IMR-90 (cell line): ENCODE data around the gene RMI2. TPM values are rescaled to one million over a fixed set of nuclear protein-coding genes. Genes with fewer than 3 reads are reported as not detected.

Source experiments
- ATAC-seq: fragments of 200-7000 bp; cut with Tn5 transposase; 2 replicates; pipeline ENCODE4 v1.9.1; 2020; ENCODE audit warnings: low read depth, mild to moderate bottlenecking, moderate library complexity
- BruUV-seq: library from RNA; stranded (reverse); fragments of 400-500 nt; replicated peaks from 2 replicates; lab custom pipeline; 2021; lab: Mats Ljungman, UMichigan
- CTCF ChIA-PET: fragments of 300-600 bp; formaldehyde crosslinking; extraction: SDS; loops from one replicate; lab custom pipeline; 2021; ENCODE audit warnings: antibody characterized with exemption; lab: Yijun Ruan, JAX
- POLR2A ChIA-PET: fragments of 300-600 bp; sonication (Branson Sonifier 250); formaldehyde crosslinking; loops from one replicate; lab custom pipeline; 2022; ENCODE audit warnings: antibody characterized with exemption; ENCODE audit not compliant: unreplicated experiment; lab: Charles Lee
- DNase-seq: peaks from one replicate; pipeline ENCODE4 v3.0.0; 2013
- H2AFZ ChIP-seq: replicated peaks from 2 replicates; pipeline ENCODE3; 2013; ENCODE audit warnings: low read length, mild to moderate bottlenecking; ENCODE audit not compliant: poor library complexity
- H2AK5ac ChIP-seq: 2 replicates; pipeline ENCODE4 v1.6.1; 2013; ENCODE audit warnings: low read depth, low read length, inconsistent platforms
- H2AK9ac ChIP-seq: replicated peaks from 2 replicates; pipeline ENCODE3; 2013; ENCODE audit warnings: mild to moderate bottlenecking, low read depth, low read length, moderate library complexity; ENCODE audit not compliant: poor library complexity
- H2BK120ac ChIP-seq: 2 replicates; pipeline ENCODE4 v1.6.1; 2013; ENCODE audit warnings: low read depth, low read length, inconsistent platforms
- H2BK15ac ChIP-seq: 3 replicates; pipeline ENCODE4 v1.6.1; 2013; ENCODE audit warnings: low read depth, low read length, inconsistent platforms
- H2BK20ac ChIP-seq: 2 replicates; pipeline ENCODE4 v1.6.1; 2013; ENCODE audit warnings: low read depth, mild to moderate bottlenecking, inconsistent platforms, low read length, moderate library complexity
- H2BK5ac ChIP-seq: 2 replicates; pipeline ENCODE4 v1.6.1; 2013; ENCODE audit warnings: mild to moderate bottlenecking, low read depth, low read length, inconsistent platforms; ENCODE audit not compliant: poor library complexity, severe bottlenecking
- H3K14ac ChIP-seq: replicated peaks from 2 replicates; pipeline ENCODE4 v1.6.1; 2013; ENCODE audit warnings: low read depth, low read length, inconsistent platforms
- H3K18ac ChIP-seq: 2 replicates; pipeline ENCODE4 v1.6.1; 2013; ENCODE audit warnings: low read depth, low read length, control low read depth
- H3K23ac ChIP-seq: 2 replicates; pipeline ENCODE4 v1.6.1; 2013; ENCODE audit warnings: low read depth, low read length, inconsistent platforms
- H3K27ac ChIP-seq: 2 replicates; pipeline ENCODE4 v1.5.1; 2013; ENCODE audit warnings: mild to moderate bottlenecking, control low read depth, low read length; ENCODE audit not compliant: insufficient read depth
- H3K27me3 ChIP-seq: 2 replicates; pipeline ENCODE4 v1.6.1; 2013; ENCODE audit warnings: low read length; ENCODE audit not compliant: control insufficient read depth, insufficient read depth
- H3K36me3 ChIP-seq: 2 replicates; pipeline ENCODE4 v1.6.1; 2013; ENCODE audit warnings: low read length, mixed read lengths; ENCODE audit not compliant: control insufficient read depth, insufficient read depth
- H3K4ac ChIP-seq: 2 replicates; pipeline ENCODE4 v1.6.1; 2013; ENCODE audit warnings: low read depth, low read length, inconsistent platforms
- H3K4me1 ChIP-seq: 2 replicates; pipeline ENCODE4 v1.6.1; 2013; ENCODE audit warnings: low read length, mixed read lengths; ENCODE audit not compliant: control insufficient read depth, insufficient read depth
- H3K4me2 ChIP-seq: 2 replicates; pipeline ENCODE4 v1.6.1; 2013; ENCODE audit warnings: low read depth, mild to moderate bottlenecking, control low read depth, low read length, moderate library complexity
- H3K4me3 ChIP-seq: 2 replicates; pipeline ENCODE4 v1.5.1; 2013; ENCODE audit warnings: low read depth, mild to moderate bottlenecking, control low read depth, low read length, moderate library complexity; ENCODE audit not compliant: insufficient read depth
- H3K56ac ChIP-seq: 2 replicates; pipeline ENCODE4 v1.6.1; 2013; ENCODE audit warnings: low read length, inconsistent platforms; ENCODE audit not compliant: insufficient read depth; ENCODE audit errors: extremely low read depth
- H3K79me1 ChIP-seq, 2 experiments: 2 replicates each; pipeline ENCODE4 v1.6.1; 2013; ENCODE audit warnings: low read length in 2 of 2, inconsistent platforms in 1 of 2, low read depth in 1 of 2
- H3K9ac ChIP-seq: 2 replicates; pipeline ENCODE4 v1.6.1; 2013; ENCODE audit warnings: low read depth, low read length, control low read depth
- H3K9me1 ChIP-seq: 2 replicates; pipeline ENCODE4 v1.6.1; 2013; ENCODE audit warnings: low read length, inconsistent platforms; ENCODE audit not compliant: insufficient read depth
- H3K9me3 ChIP-seq: 2 replicates; pipeline ENCODE4 v1.6.1; 2013; ENCODE audit warnings: low read length; ENCODE audit not compliant: control insufficient read depth, insufficient read depth
- H4K20me1 ChIP-seq: 2 replicates; pipeline ENCODE4 v1.6.1; 2013; ENCODE audit warnings: low read length, inconsistent platforms; ENCODE audit not compliant: insufficient read depth
- H4K5ac ChIP-seq: 2 replicates; pipeline ENCODE4 v1.6.1; 2013; ENCODE audit warnings: mild to moderate bottlenecking, low read depth, low read length, control low read depth
- H4K8ac ChIP-seq, 2 experiments: 2 replicates each; pipeline ENCODE4 v1.6.1; 2013; ENCODE audit warnings: low read depth in 2 of 2, low read length in 2 of 2, control low read depth in 1 of 2, inconsistent platforms in 1 of 2
- H4K91ac ChIP-seq: 2 replicates; pipeline ENCODE4 v1.6.1; 2013; ENCODE audit warnings: low read depth, low read length, inconsistent platforms; ENCODE audit not compliant: insufficient read depth
- CHD1 ChIP-seq: IDR thresholded peaks from 2 replicates; pipeline ENCODE4 v1.6.1; 2012; ENCODE audit warnings: low read depth, low read length, improper control_type of control experiment
- MAFK ChIP-seq: IDR thresholded peaks from 2 replicates; pipeline ENCODE4 v1.6.1; 2012; ENCODE audit warnings: low read depth, low read length, improper control_type of control experiment
- MXI1 ChIP-seq: IDR thresholded peaks from 2 replicates; pipeline ENCODE4 v1.6.1; 2012; ENCODE audit warnings: low read depth, mild to moderate bottlenecking, low read length, moderate library complexity, borderline replicate concordance
- NFE2L2 ChIP-seq: fragments of 150-350 bp; IDR thresholded peaks from 2 replicates; pipeline ENCODE4 v1.6.1; 2016; ENCODE audit warnings: low read depth, mild to moderate bottlenecking, low read length
- RCOR1 ChIP-seq: IDR thresholded peaks from 2 replicates; pipeline ENCODE4 v1.6.1; 2012; ENCODE audit warnings: mild to moderate bottlenecking, low read length, improper control_type of control experiment; ENCODE audit not compliant: insufficient replicate concordance
- RFX5 ChIP-seq: IDR thresholded peaks from 2 replicates; pipeline ENCODE4 v1.8.0; 2012; ENCODE audit warnings: low read depth, mild to moderate bottlenecking, low read length, moderate library complexity
- SMC3 ChIP-seq: fragments of 150-350 bp; IDR thresholded peaks from 2 replicates; pipeline ENCODE4 v1.6.1; 2016; ENCODE audit warnings: low read depth, mild to moderate bottlenecking, antibody characterized with exemption, low read length, moderate library complexity
- WGBS, 2 experiments: methylation state at CpG; one replicate each; pipeline versions ENCODE4 v1.1.5 to v1.1.7; 2013; ENCODE audit warnings: missing lambda C conversion rate in 2 of 2; ENCODE audit not compliant: insufficient read length in 1 of 2; ENCODE audit errors: extremely low coverage in 2 of 2; 5-methylcytosine and 5-hydroxymethylcytosine counted together
- dilution Hi-C: fragments of 300-500 bp; cut with HindIII; formaldehyde crosslinking; loops from one replicate; pipeline ENCODE4 v1.14.3; 2018; ENCODE audit warnings: low sequenced_read_pairs; ENCODE audit not compliant: unreplicated experiment
- in situ Hi-C: fragments of 300-500 bp; cut with MboI; formaldehyde crosslinking; loops from 3 replicates; pipeline ENCODE4 v1.14.3; 2019; ENCODE audit warnings: low sequenced_read_pairs, inconsistent platforms, mixed read lengths
- intact Hi-C: fragments of 100-400 bp; cut with micrococcal nuclease; formaldehyde crosslinking; loops from 2 replicates; pipeline ENCODE4 v1.10.0; 2022
- polyA plus RNA-seq, 3 experiments: library from polyadenylated mRNA; depleted of rRNA; stranded (reverse); fragments of >200 nt; gene quantifications; 2 replicates each; pipeline ENCODE4 v1.2.3, GENCODE V29; 2012; ENCODE audit warnings: low replicate concordance in 1 of 3
- total RNA-seq: library from RNA; depleted of rRNA; stranded (reverse); fragments of >200 nt; gene quantifications from 2 replicates; pipeline ENCODE4 v1.2.3, GENCODE V29; 2012
- TF ChIP-seq, protein P1 (sequence below): conservative IDR thresholded peaks from 2 replicates; pipeline ENCODE4 v1.5.1; 2012; ENCODE audit warnings: mild to moderate bottlenecking, low read depth, low read length, improper control_type of control experiment
- TF ChIP-seq, protein P2 (sequence below): fragments of 150-350 bp; IDR thresholded peaks from 2 replicates; pipeline ENCODE4 v1.6.1; 2017; ENCODE audit warnings: mild to moderate bottlenecking, antibody characterized with exemption, low read length, low read depth

RMI2 gene
- total and polyA plus RNA-seq, 2 of the 4 experiments (the other 2 are of a cell fraction), result 3.2 to 5.6 TPM

DNA sequence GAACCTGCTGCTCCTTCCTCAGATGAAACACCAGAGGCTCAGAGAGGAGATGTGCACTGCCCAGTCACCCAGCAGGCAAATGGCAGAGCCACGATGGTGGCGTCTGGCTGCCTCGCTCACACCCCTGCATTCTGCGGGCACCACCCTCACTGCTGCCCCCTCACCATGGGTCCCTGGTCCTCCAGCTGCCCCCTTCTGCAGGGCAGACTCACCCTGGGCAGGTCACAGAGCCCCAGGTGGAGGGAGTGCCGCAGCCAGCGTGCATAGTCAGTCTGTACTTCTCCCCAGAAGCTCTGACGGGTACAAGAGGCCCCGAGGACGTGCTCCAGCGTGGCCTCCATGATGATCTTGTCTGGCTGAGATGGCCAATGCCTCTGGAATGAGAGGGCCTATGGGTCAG, 52.9 kb downstream of the RMI2 start:
- WGBS, 2 experiments, result 89% methylated on average over 4 of the region's 10 CpGs; no CpG with 5 or more reads in 1 of the 2 experiments
- Histone ChIP-seq H3K79me1 (no peaks in the 10 kb centered on the region), H4K91ac (no peak overlapping the region), H2AFZ (no peak overlapping the region), H2AK5ac (no peak overlapping the region), H3K4me1 (peaks cover 3% of the 10 kb centered on the region; the same call in 1 of the 2 replicates), H2AK9ac (no peak overlapping the region), H4K20me1 (no peaks in the 10 kb centered on the region), H2BK20ac (no peak overlapping the region), H2BK120ac (no peak overlapping the region), H4K5ac (no peak overlapping the region), H3K9me1 (no peaks in the 10 kb centered on the region), H3K4ac (no peak overlapping the region), H3K9me3 (no peaks in the 10 kb centered on the region), H3K36me3 (no peaks in the 10 kb centered on the region), H3K4me2 (no peak overlapping the region), H3K4me3 (no peak overlapping the region), H3K23ac (no peak overlapping the region), H3K9ac (no peak overlapping the region), H3K27me3 (peaks cover 2% of the 10 kb centered on the region; the same call in 1 of the 2 replicates), H2BK5ac (no peak overlapping the region), H3K27ac (no peak overlapping the region), H2BK15ac (no peak overlapping the region), H3K14ac (no peak overlapping the region), H3K56ac (no peak overlapping the region), H4K8ac (no peak overlapping the region), H3K18ac (no peak overlapping the region)
- intact Hi-C loops (loop anchor here (10.0 kb wide), 1 partner anchor 667 kb away; no protein-coding TSS in a partner anchor), dilution Hi-C loops (no loop called here), in situ Hi-C loops (loop anchor here (5.0 kb wide), 1 partner anchor 314 kb away; no protein-coding TSS in a partner anchor)
- CTCF ChIA-PET, result interaction anchor here (0.6 kb wide), 1 partner anchor 134 kb away, joined by 4 read pairs; no protein-coding TSS in a partner anchor
- DNase-seq, result no peak
- POLR2A ChIA-PET, result no interaction called here
- ATAC-seq, result no peak
- BruUV-seq, result no TSS peak
- no peak for TF ChIP-seq MXI1
- TF ChIP-seq RCOR1, result no peak
- no peak for TF ChIP-seq CHD1
- TF ChIP-seq MAFK, result no peak
- TF ChIP-seq, protein P1, sequence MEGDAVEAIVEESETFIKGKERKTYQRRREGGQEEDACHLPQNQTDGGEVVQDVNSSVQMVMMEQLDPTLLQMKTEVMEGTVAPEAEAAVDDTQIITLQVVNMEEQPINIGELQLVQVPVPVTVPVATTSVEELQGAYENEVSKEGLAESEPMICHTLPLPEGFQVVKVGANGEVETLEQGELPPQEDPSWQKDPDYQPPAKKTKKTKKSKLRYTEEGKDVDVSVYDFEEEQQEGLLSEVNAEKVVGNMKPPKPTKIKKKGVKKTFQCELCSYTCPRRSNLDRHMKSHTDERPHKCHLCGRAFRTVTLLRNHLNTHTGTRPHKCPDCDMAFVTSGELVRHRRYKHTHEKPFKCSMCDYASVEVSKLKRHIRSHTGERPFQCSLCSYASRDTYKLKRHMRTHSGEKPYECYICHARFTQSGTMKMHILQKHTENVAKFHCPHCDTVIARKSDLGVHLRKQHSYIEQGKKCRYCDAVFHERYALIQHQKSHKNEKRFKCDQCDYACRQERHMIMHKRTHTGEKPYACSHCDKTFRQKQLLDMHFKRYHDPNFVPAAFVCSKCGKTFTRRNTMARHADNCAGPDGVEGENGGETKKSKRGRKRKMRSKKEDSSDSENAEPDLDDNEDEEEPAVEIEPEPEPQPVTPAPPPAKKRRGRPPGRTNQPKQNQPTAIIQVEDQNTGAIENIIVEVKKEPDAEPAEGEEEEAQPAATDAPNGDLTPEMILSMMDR, result no peak
- TF ChIP-seq NFE2L2, result no peak
- TF ChIP-seq, protein P2, sequence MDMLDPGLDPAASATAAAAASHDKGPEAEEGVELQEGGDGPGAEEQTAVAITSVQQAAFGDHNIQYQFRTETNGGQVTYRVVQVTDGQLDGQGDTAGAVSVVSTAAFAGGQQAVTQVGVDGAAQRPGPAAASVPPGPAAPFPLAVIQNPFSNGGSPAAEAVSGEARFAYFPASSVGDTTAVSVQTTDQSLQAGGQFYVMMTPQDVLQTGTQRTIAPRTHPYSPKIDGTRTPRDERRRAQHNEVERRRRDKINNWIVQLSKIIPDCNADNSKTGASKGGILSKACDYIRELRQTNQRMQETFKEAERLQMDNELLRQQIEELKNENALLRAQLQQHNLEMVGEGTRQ, result no peak
- no peak for TF ChIP-seq SMC3
- no peak for TF ChIP-seq RFX5
